ENCODE results near the gene TSPAN2. TPM values are rescaled to one million over a fixed set of nuclear protein-coding genes. Genes with fewer than 3 reads are reported as not detected.

TSPAN2 gene
- polyA plus RNA-seq, 2 of the 4 experiments (the other 2 are of a cell fraction), result 1.7 to 2.7 TPM

DNA sequence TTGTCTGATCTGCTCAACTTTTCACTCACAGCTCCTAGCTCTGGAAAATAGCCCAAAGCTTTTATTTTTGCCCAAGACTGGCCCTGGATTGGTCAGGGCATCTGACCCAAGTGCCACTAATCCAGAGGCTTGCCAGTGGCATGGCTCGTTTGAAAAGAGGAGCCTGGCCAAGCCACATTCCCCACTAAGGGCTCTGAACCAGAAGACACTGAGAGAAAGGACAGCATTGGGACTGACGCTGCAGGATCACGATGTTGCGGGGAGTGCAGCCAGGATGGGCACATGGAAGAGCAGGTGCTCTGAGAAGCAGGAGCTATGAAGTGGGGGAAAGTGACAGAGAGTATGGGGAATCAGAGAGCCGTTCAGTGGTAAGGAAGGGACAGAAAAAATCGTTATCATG lies 44.9 kb upstream of the TSPAN2 start:
- CTCF ChIA-PET, result interaction anchor here (0.7 to 1.0 kb wide), 3 partner anchors 151 to 462 kb away, joined by 3 to 4 read pairs (median 3); no protein-coding TSS in a partner anchor
- H3K27ac ChIP-seq, result peak overlapping the region; percentile 71 to 84
- no peak for ATAC-seq

DNA sequence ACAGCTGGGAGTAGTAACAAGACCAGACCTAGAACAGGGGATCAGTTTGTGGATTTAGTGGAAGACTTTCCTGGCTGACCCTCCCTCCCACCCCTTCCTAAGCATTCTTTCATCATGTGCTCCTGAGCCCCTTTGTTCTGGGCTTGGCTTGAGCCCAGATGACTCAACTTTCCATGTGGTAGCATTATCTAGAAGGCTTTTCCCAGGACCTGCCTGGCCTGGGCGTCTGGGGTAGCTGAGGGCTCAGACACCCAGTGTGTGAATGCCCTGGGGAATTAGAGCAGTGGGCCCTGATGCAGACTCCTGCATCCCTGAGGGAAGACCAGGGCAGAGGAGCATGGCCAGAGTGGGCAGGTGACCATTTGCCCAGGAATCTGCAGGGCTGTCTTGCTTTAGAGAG lies 44.1 kb upstream of the TSPAN2 start:
- Histone ChIP-seq H3K9me3 (0 out of 3 replicates have a peak, but pooled peaks cover 2% of the 10 kb centered on the region), H3K4me3 (no peak overlapping the region), H3K27ac (peak overlapping the region; percentile 71 to 84; a peak in 3 of 6 replicates), H3K4me2 (no peak overlapping the region), H3K4me1 (peaks cover 34% of the 10 kb centered on the region)
- DNase-seq (ENCODE audit: low read depth in 1 of 2, low spot score in 1 of 2) (peak in 1 of 2 experiments; percentile 14), ATAC-seq (no peak), FAIRE-seq (no peak)
- no peak for TF ChIP-seq RNF2 (IDR thresholded peaks at IDR 0.05; ENCODE audit: borderline replicate concordance, low read depth)
- no peak for TF ChIP-seq CBX2 (IDR thresholded peaks at IDR 0.05; ENCODE audit: borderline replicate concordance, low read depth)
- TF ChIP-seq NR3C1 (IDR thresholded peaks at IDR 0.05), result no peak
- TF ChIP-seq NFE2L2 (conservative IDR thresholded peaks at IDR 0.05; ENCODE audit: low read length), result no peak
- TF ChIP-seq JUN (IDR thresholded peaks at IDR 0.05), result no peak
- no peak for TF ChIP-seq ESRRA (IDR thresholded peaks at IDR 0.05; ENCODE audit: borderline replicate concordance, low read length)
- no peak for TF ChIP-seq USF2 (IDR thresholded peaks at IDR 0.05)
- no peak for TF ChIP-seq MAZ (IDR thresholded peaks at IDR 0.05; ENCODE audit: borderline replicate concordance, low read depth, low read length)
- no peak for TF ChIP-seq HOXB13 (CRISPR knock-in tag; IDR thresholded peaks at IDR 0.05; ENCODE audit: low read depth)
- TF ChIP-seq RAD21 (conservative IDR thresholded peaks at IDR 0.05 in 1 of 2, IDR thresholded peaks at IDR 0.05 in 1 of 2), result no peak
- TF ChIP-seq NPAS2 (CRISPR knock-in tag; IDR thresholded peaks at IDR 0.05; ENCODE audit: borderline replicate concordance), result no peak
- TF ChIP-seq HDAC2 (IDR thresholded peaks at IDR 0.05), result no peak
- ChIA-PET POLR2A (no interaction called here), CTCF (no interaction called here)
- WGBS (ENCODE audit: missing lambda C conversion rate), result 63% methylated on average over 1 of the region's 1 CpG

More for the DNA sequence above, 44.9 kb upstream of the TSPAN2 start:
- 0 out of 3 replicates have a peak, but pooled peaks cover 2% of the 10 kb centered on the region for H3K9me3 ChIP-seq
- DNase-seq (ENCODE audit: low read depth in 1 of 2, low spot score in 1 of 2), result no peak
- no peak overlapping the region for H3K4me3 ChIP-seq
- POLR2A ChIA-PET, result no interaction called here
- H3K4me1 ChIP-seq, result peaks cover 36% of the 10 kb centered on the region
- TF ChIP-seq ZSCAN20 (CRISPR knock-in tag; IDR thresholded peaks at IDR 0.05) (no peak), ESRRA (IDR thresholded peaks at IDR 0.05; ENCODE audit: borderline replicate concordance, low read length) (no peak), RCOR1 (IDR thresholded peaks at IDR 0.05; ENCODE audit: low read depth, low read length) (no peak), E2F6 (IDR thresholded peaks at IDR 0.05; ENCODE audit: borderline replicate concordance, low read depth) (no peak), FOSB (CRISPR knock-in tag; IDR thresholded peaks at IDR 0.05) (no peak), SREBF2 (IDR thresholded peaks at IDR 0.05) (no peak), RAD21 (conservative IDR thresholded peaks at IDR 0.05 in 1 of 2, IDR thresholded peaks at IDR 0.05 in 1 of 2) (no peak), RARB (CRISPR knock-in tag; IDR thresholded peaks at IDR 0.05) (no peak), CHD2 (IDR thresholded peaks at IDR 0.05; ENCODE audit: low read length, partially characterized antibody) (no peak), NFE2L2 (conservative IDR thresholded peaks at IDR 0.05; ENCODE audit: low read length) (no peak)
- TF ChIP-seq, protein P1, sequence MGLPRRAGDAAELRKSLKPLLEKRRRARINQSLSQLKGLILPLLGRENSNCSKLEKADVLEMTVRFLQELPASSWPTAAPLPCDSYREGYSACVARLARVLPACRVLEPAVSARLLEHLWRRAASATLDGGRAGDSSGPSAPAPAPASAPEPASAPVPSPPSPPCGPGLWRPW (IDR thresholded peaks at IDR 0.05), result no peak
- no peak for FAIRE-seq
- WGBS (ENCODE audit: missing lambda C conversion rate), result 74% methylated on average over 6 of the region's 6 CpGs
- H3K4me2 ChIP-seq, result peak overlapping the region; percentile 69

- ATAC-seq (no peak), FAIRE-seq (no peak), DNase-seq (ENCODE audit: low read depth in 1 of 2, low spot score in 1 of 2) (no peak)
- Histone ChIP-seq H3K4me1 (peaks cover 24% of the 10 kb centered on the region), H3K9me3 (0 out of 3 replicates have a peak, but pooled peaks cover 2% of the 10 kb centered on the region), H3K4me3 (no peak overlapping the region), H3K27ac (no peak overlapping the region), H3K4me2 (no peak overlapping the region)
- ChIA-PET CTCF (no interaction called here), POLR2A (no interaction called here)
- TF ChIP-seq KDM1A (IDR thresholded peaks at IDR 0.05; ENCODE audit: low read depth) (no peak), MAX (IDR thresholded peaks at IDR 0.05) (no peak), CEBPB (IDR thresholded peaks at IDR 0.05) (no peak), JUN (IDR thresholded peaks at IDR 0.05) (no peak), FOSB (CRISPR knock-in tag; IDR thresholded peaks at IDR 0.05) (no peak), RCOR1 (IDR thresholded peaks at IDR 0.05; ENCODE audit: low read depth, low read length) (no peak), RAD21 (conservative IDR thresholded peaks at IDR 0.05 in 1 of 2, IDR thresholded peaks at IDR 0.05 in 1 of 2) (no peak), POLR2AphosphoS2 (conservative IDR thresholded peaks at IDR 0.05; ENCODE audit: low read length) (no peak), HOXB5 (CRISPR knock-in tag; IDR thresholded peaks at IDR 0.05) (no peak), CHD4 (IDR thresholded peaks at IDR 0.05; ENCODE audit: borderline replicate concordance) (no peak)
- 78% methylated on average over 2 of the region's 2 CpGs for WGBS (ENCODE audit: missing lambda C conversion rate)
These were observed 41.5 kb upstream of the TSPAN2 start for GRCh38 chr1:115130786-115131185.
